Trophoblast cell (in vitro differentiated cells and primary cell): Measurements from ENCODE around the gene MPPED2.

Experiments used
- DNase-seq, 2 donors: peaks; one replicate each; pipeline ENCODE4 v3.0.0-alpha.2; 2016
- H2AFZ ChIP-seq: 2 replicates; pipeline ENCODE4 v1.6.1; 2013; ENCODE audit warnings: low read length, moderate library complexity, mild to moderate bottlenecking; ENCODE audit not compliant: insufficient read depth, poor library complexity
- H2AK5ac ChIP-seq: 2 replicates; pipeline ENCODE4 v1.6.1; 2013; ENCODE audit warnings: mild to moderate bottlenecking, low read length
- H2BK120ac ChIP-seq: 2 replicates; pipeline ENCODE4 v1.6.1; 2013; ENCODE audit warnings: low read length, mild to moderate bottlenecking, moderate library complexity; ENCODE audit not compliant: insufficient read depth, poor library complexity
- H2BK12ac ChIP-seq: 2 replicates; pipeline ENCODE4 v1.6.1; 2013; ENCODE audit warnings: mild to moderate bottlenecking, low read length, moderate library complexity
- H2BK5ac ChIP-seq: 2 replicates; pipeline ENCODE4 v1.6.1; 2013; ENCODE audit warnings: low read length, low read depth, moderate library complexity, mild to moderate bottlenecking; ENCODE audit not compliant: poor library complexity
- H3K14ac ChIP-seq: 2 replicates; pipeline ENCODE4 v1.6.1; 2013; ENCODE audit warnings: mild to moderate bottlenecking, low read length
- H3K18ac ChIP-seq: 2 replicates; pipeline ENCODE4 v1.6.1; 2013; ENCODE audit warnings: mild to moderate bottlenecking, low read length
- H3K23ac ChIP-seq: 2 replicates; pipeline ENCODE4 v1.6.1; 2013; ENCODE audit warnings: low read length
- H3K27ac ChIP-seq: 2 replicates; pipeline ENCODE4 v1.5.1; 2013; ENCODE audit warnings: low read depth, mild to moderate bottlenecking, inconsistent platforms, low read length, moderate library complexity
- H3K27me3 ChIP-seq: 2 replicates; pipeline ENCODE4 v1.6.1; 2013; ENCODE audit warnings: inconsistent platforms, mild to moderate bottlenecking, low read length, moderate library complexity; ENCODE audit not compliant: insufficient read depth
- H3K36me3 ChIP-seq, 2 experiments: 1 replicate in 1 of 2; 2 replicates in 1 of 2; pipeline ENCODE4 v1.6.1; 2013; ENCODE audit warnings: low read length in 2 of 2, mild to moderate bottlenecking in 2 of 2, moderate library complexity in 1 of 2; ENCODE audit not compliant: insufficient read depth in 2 of 2, control insufficient read depth in 1 of 2
- H3K4ac ChIP-seq: 2 replicates; pipeline ENCODE4 v1.6.1; 2013; ENCODE audit warnings: low read depth, mild to moderate bottlenecking, low read length, moderate library complexity
- H3K4me1 ChIP-seq, 2 experiments: 1 replicate in 1 of 2; 2 replicates in 1 of 2; pipeline ENCODE4 v1.6.1; 2013; ENCODE audit warnings: low read length in 2 of 2, mild to moderate bottlenecking in 2 of 2, moderate library complexity in 1 of 2; ENCODE audit not compliant: insufficient read depth in 2 of 2, control insufficient read depth in 1 of 2
- H3K4me2 ChIP-seq: 2 replicates; pipeline ENCODE4 v1.6.1; 2013; ENCODE audit warnings: inconsistent platforms, mild to moderate bottlenecking, low read length, moderate library complexity
- H3K4me3 ChIP-seq: 2 replicates; pipeline ENCODE4 v1.5.1; 2013; ENCODE audit warnings: mild to moderate bottlenecking, low read depth, low read length, inconsistent platforms
- H3K79me1 ChIP-seq: one replicate; pipeline ENCODE4 v1.6.1; 2013; ENCODE audit warnings: low read length
- H3K79me2 ChIP-seq: 2 replicates; pipeline ENCODE4 v1.6.1; 2013; ENCODE audit warnings: low read length, mild to moderate bottlenecking; ENCODE audit not compliant: control insufficient read depth, insufficient read depth, poor library complexity
- H3K9ac ChIP-seq: 2 replicates; pipeline ENCODE4 v1.6.1; 2013; ENCODE audit warnings: mild to moderate bottlenecking, low read length
- H3K9me3 ChIP-seq: 2 replicates; pipeline ENCODE4 v1.6.1; 2013; ENCODE audit warnings: low read depth, mild to moderate bottlenecking, control low read depth, inconsistent platforms, low read length; ENCODE audit not compliant: insufficient read depth
- H4K12ac ChIP-seq: 2 replicates; pipeline ENCODE4 v1.6.1; 2013; ENCODE audit warnings: low read depth, mild to moderate bottlenecking, low read length, moderate library complexity
- H4K8ac ChIP-seq: 2 replicates; pipeline ENCODE4 v1.6.1; 2013; ENCODE audit warnings: low read depth, mild to moderate bottlenecking, low read length, moderate library complexity
- H4K91ac ChIP-seq: one replicate; pipeline ENCODE4 v1.6.1; 2013; ENCODE audit warnings: low read depth, mild to moderate bottlenecking, low read length, moderate library complexity
- WGBS: extraction: QIAGEN DNeasy Blood & Tissue Kit; methylation state at CpG from one replicate; pipeline ENCODE4 v1.1.7; 2013; ENCODE audit warnings: missing lambda C conversion rate; ENCODE audit not compliant: insufficient read length, insufficient coverage; ENCODE audit errors: extremely low coverage; 5-methylcytosine and 5-hydroxymethylcytosine counted together

The MPPED2 gene

GRCh38 chr11:30455025-30455424, 131.1 kb downstream of the MPPED2 start:
- Histone ChIP-seq H3K4me3 (peak overlapping the region; percentile 1), H3K9ac (no peak overlapping the region), H4K91ac (no peak overlapping the region), H2BK120ac (no peak overlapping the region), H3K79me2 (no peaks in the 10 kb centered on the region), H3K4ac (no peak overlapping the region), H3K23ac (no peak overlapping the region), H3K36me3 (no peaks in the 10 kb centered on the region), H3K14ac (no peak overlapping the region), H3K27ac (no peak overlapping the region), H2AFZ (no peak overlapping the region), H4K12ac (no peak overlapping the region), H2BK5ac (no peak overlapping the region), H3K27me3 (no peaks in the 10 kb centered on the region), H2BK12ac (no peak overlapping the region), H4K8ac (no peak overlapping the region), H2AK5ac (no peak overlapping the region), H3K79me1 (no peaks in the 10 kb centered on the region), H3K9me3 (no peaks in the 10 kb centered on the region), H3K4me1 (no peaks in the 10 kb centered on the region), H3K4me2 (no peak overlapping the region), H3K18ac (no peak overlapping the region)
- no peak for DNase-seq
- WGBS = no CpG with 5 or more reads among the region's 2 CpGs

GRCh38 chr11:30454541-30454940, 131.6 kb downstream of the MPPED2 start:
- WGBS = no CpG with 5 or more reads among the region's 2 CpGs
- Histone ChIP-seq H2AFZ (no peak overlapping the region), H3K27me3 (no peaks in the 10 kb centered on the region), H4K8ac (no peak overlapping the region), H2AK5ac (no peak overlapping the region), H2BK5ac (no peak overlapping the region), H3K18ac (no peak overlapping the region), H3K27ac (no peak overlapping the region), H3K4ac (no peak overlapping the region), H3K79me1 (no peaks in the 10 kb centered on the region), H3K23ac (no peak overlapping the region), H3K9ac (no peak overlapping the region), H3K36me3 (no peaks in the 10 kb centered on the region), H2BK120ac (no peak overlapping the region), H3K4me3 (no peak overlapping the region), H2BK12ac (no peak overlapping the region), H3K4me1 (no peaks in the 10 kb centered on the region), H3K79me2 (no peaks in the 10 kb centered on the region), H3K9me3 (no peaks in the 10 kb centered on the region), H3K4me2 (no peak overlapping the region), H3K14ac (no peak overlapping the region), H4K12ac (no peak overlapping the region), H4K91ac (no peak overlapping the region)
- no peak for DNase-seq

DNA sequence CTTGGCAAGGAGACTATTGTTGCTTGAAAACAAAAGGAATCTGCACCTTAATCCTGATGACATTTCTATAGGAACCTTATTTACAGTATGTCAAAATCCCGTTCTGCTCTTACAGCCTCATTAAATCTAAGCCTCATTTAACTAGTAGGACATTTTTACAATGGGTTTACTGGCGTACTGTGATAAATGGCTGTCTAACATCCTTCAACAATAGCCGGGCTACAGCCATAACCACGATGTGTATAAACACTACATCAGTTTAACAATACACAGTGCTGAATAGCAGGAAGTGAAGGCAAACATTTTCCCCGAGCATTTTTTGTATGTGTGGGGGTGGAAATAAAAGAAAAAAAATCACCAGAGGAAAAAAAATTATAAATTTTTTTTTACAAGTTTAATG, 132.0 kb downstream of the MPPED2 start:
- WGBS = no CpG with 5 or more reads among the region's 5 CpGs
- Histone ChIP-seq H2AFZ (no peak overlapping the region), H3K4me2 (no peak overlapping the region), H3K4me3 (no peak overlapping the region), H3K23ac (no peak overlapping the region), H3K79me1 (no peaks in the 10 kb centered on the region), H3K79me2 (no peaks in the 10 kb centered on the region), H4K8ac (no peak overlapping the region), H3K9me3 (no peaks in the 10 kb centered on the region), H3K27me3 (no peaks in the 10 kb centered on the region), H3K27ac (no peak overlapping the region), H3K9ac (no peak overlapping the region), H3K4ac (no peak overlapping the region), H3K36me3 (no peaks in the 10 kb centered on the region), H4K91ac (no peak overlapping the region), H2BK120ac (no peak overlapping the region), H3K4me1 (no peaks in the 10 kb centered on the region), H2BK12ac (no peak overlapping the region), H3K18ac (no peak overlapping the region), H4K12ac (no peak overlapping the region), H3K14ac (no peak overlapping the region), H2AK5ac (no peak overlapping the region), H2BK5ac (no peak overlapping the region)
- DNase-seq = no peak

DNA sequence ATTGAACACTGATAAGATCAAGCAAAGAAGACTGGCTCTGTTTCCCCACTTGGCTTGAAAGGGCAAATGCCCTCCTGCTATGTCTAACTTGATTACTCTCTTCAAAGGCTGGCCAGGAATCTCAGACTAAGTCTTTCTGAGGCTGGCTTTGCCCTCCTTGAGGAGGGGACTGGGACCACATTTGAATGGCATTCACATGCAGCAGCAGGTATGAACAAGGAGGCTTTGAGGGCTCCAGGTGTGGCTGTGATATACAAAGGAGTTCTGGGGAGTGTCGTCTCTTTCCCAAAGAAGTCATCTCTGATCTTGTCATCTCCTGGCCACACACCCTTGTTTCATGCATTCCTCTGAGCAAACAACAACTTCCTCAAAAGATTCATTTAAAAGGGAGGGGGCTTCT, 132.4 kb downstream of the MPPED2 start:
- no peak overlapping the region for H4K8ac ChIP-seq
- no peak overlapping the region for H3K4me2 ChIP-seq
- H3K9me3 ChIP-seq = no peaks in the 10 kb centered on the region
- H2AFZ ChIP-seq = no peak overlapping the region
- no peaks in the 10 kb centered on the region for H3K79me1 ChIP-seq
- H3K27me3 ChIP-seq = no peaks in the 10 kb centered on the region
- no peak overlapping the region for H4K12ac ChIP-seq
- no peak for DNase-seq
- no peak overlapping the region for H3K23ac ChIP-seq
- H3K27ac ChIP-seq = no peak overlapping the region
- no peaks in the 10 kb centered on the region for H3K4me1 ChIP-seq
- no peak overlapping the region for H3K14ac ChIP-seq
- no peak overlapping the region for H2BK12ac ChIP-seq
- no peak overlapping the region for H3K9ac ChIP-seq
- H2BK120ac ChIP-seq = no peak overlapping the region
- H3K4ac ChIP-seq = no peak overlapping the region
- no CpG with 5 or more reads among the region's 1 CpG for WGBS
- H4K91ac ChIP-seq = no peak overlapping the region
- no peaks in the 10 kb centered on the region for H3K36me3 ChIP-seq
- H3K4me3 ChIP-seq = no peak overlapping the region
- H3K18ac ChIP-seq = no peak overlapping the region
- no peaks in the 10 kb centered on the region for H3K79me2 ChIP-seq
- no peak overlapping the region for H2BK5ac ChIP-seq
- no peak overlapping the region for H2AK5ac ChIP-seq
